MM.1S (cell line): Measurements from ENCODE around the gene POLD4.

Source experiments
- DNase-seq: peaks from one replicate; pipeline ENCODE4 v3.0.0-alpha.2; 2015
- H2AFZ ChIP-seq: fragments of 300-600 bp; sonication (generic); 2 replicates; pipeline ENCODE4 v1.6.0; 2016; ENCODE audit warnings: antibody characterized with exemption, low read length
- H3F3A ChIP-seq: fragments of 300-600 bp; sonication (generic); 2 replicates; pipeline ENCODE4 v1.6.1; 2016; ENCODE audit warnings: mild to moderate bottlenecking, antibody characterized with exemption, low read length, moderate library complexity, mixed read lengths; ENCODE audit not compliant: insufficient read depth
- H3K27ac ChIP-seq: fragments of 300-600 bp; sonication (generic); 2 replicates; pipeline ENCODE4 v1.5.1; 2016; ENCODE audit warnings: mild to moderate bottlenecking, low read length
- H3K27me3 ChIP-seq: fragments of 300-600 bp; sonication (generic); replicated peaks from 2 replicates; pipeline ENCODE4 v1.6.0; 2016; ENCODE audit warnings: low read length; ENCODE audit not compliant: insufficient read depth
- H3K36me3 ChIP-seq: fragments of 300-600 bp; sonication (generic); replicated peaks from 2 replicates; pipeline ENCODE4 v1.6.1; 2016; ENCODE audit warnings: mild to moderate bottlenecking, low read length, mixed read lengths; ENCODE audit not compliant: insufficient read depth
- H3K4me1 ChIP-seq: fragments of 300-600 bp; sonication (generic); 2 replicates; pipeline ENCODE4 v1.6.1; 2016; ENCODE audit warnings: low read length, mixed read lengths
- H3K4me2 ChIP-seq: fragments of 300-600 bp; sonication (generic); 2 replicates; pipeline ENCODE4 v1.6.0; 2016; ENCODE audit warnings: low read depth, low read length
- H3K4me3 ChIP-seq: fragments of 300-600 bp; sonication (generic); 2 replicates; pipeline ENCODE4 v1.5.1; 2016; ENCODE audit warnings: low read length, mixed read lengths
- H3K79me2 ChIP-seq: fragments of 300-600 bp; sonication (generic); 2 replicates; pipeline ENCODE4 v1.6.1; 2016; ENCODE audit warnings: mixed run types, low read length, mixed read lengths
- H3K9ac ChIP-seq: fragments of 300-600 bp; sonication (generic); 2 replicates; pipeline ENCODE4 v1.6.1; 2016; ENCODE audit warnings: low read length, mixed read lengths
- H3K9me2 ChIP-seq: fragments of 300-600 bp; sonication (generic); replicated peaks from 2 replicates; pipeline ENCODE4 v1.6.1; 2016; ENCODE audit warnings: mild to moderate bottlenecking, low read length, mixed read lengths; ENCODE audit not compliant: insufficient read depth
- H3K9me3 ChIP-seq: fragments of 300-600 bp; sonication (generic); replicated peaks from 2 replicates; pipeline ENCODE4 v1.6.1; 2016; ENCODE audit warnings: mild to moderate bottlenecking, low read length, mixed read lengths; ENCODE audit not compliant: insufficient read depth
- H4K20me1 ChIP-seq: fragments of 300-600 bp; sonication (generic); 2 replicates; pipeline ENCODE4 v1.6.1; 2016; ENCODE audit warnings: mild to moderate bottlenecking, low read length, moderate library complexity, mixed read lengths; ENCODE audit not compliant: insufficient read depth
- EZH2 ChIP-seq: fragments of 300-600 bp; sonication (generic); optimal IDR thresholded peaks from 2 replicates; pipeline ENCODE3; 2017; ENCODE audit warnings: low read depth, mild to moderate bottlenecking, antibody characterized with exemption, low read length, mixed read lengths
- EZH2phosphoT487 ChIP-seq: fragments of 300-600 bp; sonication (generic); IDR thresholded peaks from 2 replicates; pipeline ENCODE4 v1.6.1; 2018; ENCODE audit warnings: antibody characterized with exemption, low read length
- TF ChIP-seq, protein P1 (sequence below): fragments of 300-600 bp; sonication (generic); IDR thresholded peaks from 2 replicates; pipeline ENCODE4 v1.5.1; 2016; ENCODE audit warnings: antibody characterized with exemption, low read length, mixed read lengths

The POLD4 gene

DNA sequence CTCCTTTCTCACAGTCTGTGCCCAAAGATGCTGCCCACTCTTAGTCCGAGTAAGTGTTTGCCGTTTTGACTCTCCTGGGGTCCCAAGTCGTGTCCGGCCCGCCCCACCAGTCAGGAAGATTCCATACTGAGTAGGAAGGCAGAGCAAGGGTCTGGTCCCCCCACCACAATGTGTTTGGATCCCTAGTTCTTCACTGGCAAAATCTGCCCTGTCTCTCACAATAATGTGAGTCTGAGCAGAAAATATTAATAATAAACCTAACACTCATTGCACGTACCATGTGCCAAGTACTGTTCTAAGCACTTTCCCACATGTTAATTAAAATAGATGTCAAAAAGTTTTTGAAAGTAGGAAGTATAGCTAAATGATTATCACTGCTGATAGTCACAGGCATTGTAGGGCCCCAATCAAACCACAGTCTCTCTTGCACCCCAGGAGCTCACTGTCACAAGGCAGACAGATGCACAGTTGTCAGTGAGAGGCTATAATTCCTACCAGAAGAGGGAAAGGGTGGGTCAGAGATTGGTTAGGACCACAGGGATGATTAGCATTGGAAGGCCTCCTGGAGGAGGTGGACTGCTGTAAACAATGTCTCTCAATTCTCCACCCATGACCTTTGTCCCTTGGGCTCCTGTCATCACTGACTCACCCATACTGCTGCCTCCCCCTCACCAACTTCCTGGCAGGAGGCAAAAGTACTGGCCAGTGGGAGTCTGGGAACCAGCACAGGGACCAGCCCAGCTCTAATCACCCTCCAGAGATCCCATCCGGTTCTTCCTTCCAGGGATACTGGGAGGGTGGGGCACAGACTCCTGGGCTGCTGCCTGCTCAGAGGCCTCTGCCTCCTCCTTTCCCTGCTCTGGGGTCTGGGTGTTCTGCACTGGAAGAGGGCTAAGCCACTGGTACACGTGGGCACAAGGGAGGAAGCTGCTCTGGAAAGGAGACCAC, 1.0 kb upstream of the POLD4 start:
- Histone ChIP-seq H3K9me3 (no peaks in the 10 kb centered on the region), H2AFZ (peak overlapping the region; percentile 57; the same call in 1 of the 2 replicates), H3K27me3 (no peaks in the 10 kb centered on the region), H3K9me2 (no peaks in the 10 kb centered on the region), H3K4me3 (peak overlapping the region; percentile 91), H3K27ac (peak overlapping the region; percentile 99; the same call in 1 of the 2 replicates), H3K4me2 (peak overlapping the region; percentile 98), H3K36me3 (no peaks in the 10 kb centered on the region), H3K4me1 (peaks cover 36% of the 10 kb centered on the region), H4K20me1 (no peaks in the 10 kb centered on the region), H3F3A (peaks cover 26% of the 10 kb centered on the region), H3K9ac (peak overlapping the region; percentile 90), H3K79me2 (peaks cover 8% of the 10 kb centered on the region; the same call in 1 of the 2 replicates)
- DNase-seq, result no peak
- TF ChIP-seq, protein P1, sequence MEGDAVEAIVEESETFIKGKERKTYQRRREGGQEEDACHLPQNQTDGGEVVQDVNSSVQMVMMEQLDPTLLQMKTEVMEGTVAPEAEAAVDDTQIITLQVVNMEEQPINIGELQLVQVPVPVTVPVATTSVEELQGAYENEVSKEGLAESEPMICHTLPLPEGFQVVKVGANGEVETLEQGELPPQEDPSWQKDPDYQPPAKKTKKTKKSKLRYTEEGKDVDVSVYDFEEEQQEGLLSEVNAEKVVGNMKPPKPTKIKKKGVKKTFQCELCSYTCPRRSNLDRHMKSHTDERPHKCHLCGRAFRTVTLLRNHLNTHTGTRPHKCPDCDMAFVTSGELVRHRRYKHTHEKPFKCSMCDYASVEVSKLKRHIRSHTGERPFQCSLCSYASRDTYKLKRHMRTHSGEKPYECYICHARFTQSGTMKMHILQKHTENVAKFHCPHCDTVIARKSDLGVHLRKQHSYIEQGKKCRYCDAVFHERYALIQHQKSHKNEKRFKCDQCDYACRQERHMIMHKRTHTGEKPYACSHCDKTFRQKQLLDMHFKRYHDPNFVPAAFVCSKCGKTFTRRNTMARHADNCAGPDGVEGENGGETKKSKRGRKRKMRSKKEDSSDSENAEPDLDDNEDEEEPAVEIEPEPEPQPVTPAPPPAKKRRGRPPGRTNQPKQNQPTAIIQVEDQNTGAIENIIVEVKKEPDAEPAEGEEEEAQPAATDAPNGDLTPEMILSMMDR, result no peak
- TF ChIP-seq EZH2phosphoT487 (no peak), EZH2 (no peak)

DNA sequence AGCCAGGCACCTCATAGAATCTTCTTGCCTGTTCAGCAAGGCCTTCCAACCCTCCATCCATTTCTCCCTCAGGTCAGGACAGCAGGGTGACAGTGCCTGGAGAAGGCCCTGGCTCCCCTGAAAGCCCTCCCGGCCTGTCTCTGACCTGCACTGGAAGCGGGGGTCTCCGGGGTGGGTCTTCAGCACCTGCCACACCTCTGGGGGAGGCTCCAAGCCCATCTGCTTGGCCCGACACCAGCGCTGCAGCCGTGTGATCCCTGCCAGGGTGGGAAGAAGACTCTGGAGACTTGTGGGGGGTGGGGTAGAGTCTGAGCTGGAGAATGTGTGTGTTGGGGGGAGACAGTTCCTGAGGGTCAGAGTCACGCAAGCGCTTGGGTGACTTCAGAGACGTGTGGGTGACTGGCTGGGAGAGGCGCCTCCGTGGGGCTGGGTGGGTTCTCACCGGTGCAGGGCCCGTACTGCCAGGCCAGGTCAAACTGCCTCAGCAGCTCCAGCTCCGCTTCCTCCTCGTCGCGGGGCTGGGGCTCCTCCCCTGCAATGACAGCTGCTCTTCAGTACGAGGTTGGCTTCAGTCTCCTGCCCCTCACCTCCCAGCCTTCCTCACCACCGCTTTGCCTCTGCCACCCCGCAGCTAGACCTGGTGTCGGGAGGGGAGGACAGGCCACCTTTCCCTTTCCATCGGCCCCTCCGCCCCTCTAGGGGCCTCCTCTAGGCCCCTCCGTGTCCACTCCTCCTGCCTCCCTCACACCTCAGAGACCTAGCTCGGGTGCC, 615 bp downstream of the POLD4 start:
- Histone ChIP-seq H3K9me3 (no peaks in the 10 kb centered on the region), H3K27me3 (no peaks in the 10 kb centered on the region), H3K4me3 (peak overlapping the region; percentile 91), H3K4me2 (peak overlapping the region; percentile 98), H3K79me2 (peaks cover 8% of the 10 kb centered on the region; the same call in 1 of the 2 replicates), H3K9me2 (no peaks in the 10 kb centered on the region), H2AFZ (peak overlapping the region; percentile 83), H3K36me3 (no peaks in the 10 kb centered on the region), H3K27ac (peak overlapping the region; percentile 99), H3K4me1 (peaks cover 36% of the 10 kb centered on the region), H3K9ac (peak overlapping the region; percentile 90), H3F3A (peaks cover 26% of the 10 kb centered on the region), H4K20me1 (no peaks in the 10 kb centered on the region)
- TF ChIP-seq EZH2phosphoT487, result no peak
- TF ChIP-seq, protein P1, result no peak
- TF ChIP-seq EZH2, result no peak
- DNase-seq, result peak; percentile 81

DNA sequence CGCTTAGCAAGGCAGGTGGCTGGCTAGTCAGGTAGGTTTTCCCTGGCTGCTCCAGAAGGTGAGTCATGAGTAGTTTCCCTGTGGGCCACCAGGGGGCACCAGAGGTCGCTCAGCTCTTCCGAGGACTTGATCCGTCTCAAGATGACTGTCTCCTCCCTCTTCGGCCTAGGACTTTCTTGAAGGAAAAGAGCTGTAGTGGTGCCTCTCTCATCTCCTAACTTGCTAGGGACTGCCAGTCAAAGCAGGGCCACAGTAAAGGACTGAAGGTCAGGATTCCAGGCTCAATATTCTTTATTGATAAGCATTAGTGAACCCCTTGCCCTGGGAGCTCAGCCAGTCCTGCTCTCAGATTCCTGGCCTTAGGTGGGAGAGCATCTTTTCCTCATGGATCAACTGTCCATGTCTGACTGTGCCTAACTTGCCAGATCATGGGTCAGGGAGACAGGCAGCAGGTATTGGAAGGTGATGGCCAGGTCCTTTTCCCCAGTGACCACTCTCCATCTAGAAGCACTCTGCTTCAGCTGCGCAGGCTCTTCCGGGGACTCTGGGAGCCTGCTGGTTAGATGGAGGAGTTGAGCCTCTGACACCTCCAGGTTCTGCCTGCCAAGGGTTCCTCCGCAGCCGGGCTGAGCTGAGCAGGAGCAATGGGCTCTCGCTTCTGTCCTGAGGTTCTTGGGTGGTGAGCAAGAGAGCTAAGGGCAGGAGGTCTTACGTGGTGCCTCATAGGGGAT, 1.9 kb downstream of the POLD4 start:
- H3F3A ChIP-seq, result peaks cover 26% of the 10 kb centered on the region
- peak overlapping the region; percentile 19; the same call in 1 of the 2 replicates for H2AFZ ChIP-seq
- H3K4me2 ChIP-seq, result peak overlapping the region; percentile 39; the same call in 1 of the 2 replicates
- peaks cover 8% of the 10 kb centered on the region; the same call in 1 of the 2 replicates for H3K79me2 ChIP-seq
- H3K4me1 ChIP-seq, result peaks cover 33% of the 10 kb centered on the region
- TF ChIP-seq, protein P1, result peak; percentile 92
- no peak for TF ChIP-seq EZH2
- no peaks in the 10 kb centered on the region for H3K27me3 ChIP-seq
- no peaks in the 10 kb centered on the region for H4K20me1 ChIP-seq
- H3K36me3 ChIP-seq, result no peaks in the 10 kb centered on the region
- no peaks in the 10 kb centered on the region for H3K9me3 ChIP-seq
- no peaks in the 10 kb centered on the region for H3K9me2 ChIP-seq
- H3K27ac ChIP-seq, result no peak overlapping the region
- peak; percentile 76 for DNase-seq
- H3K4me3 ChIP-seq, result no peak overlapping the region
- no peak overlapping the region for H3K9ac ChIP-seq
